ENCODE measurements around the gene ADD2.

GRCh38 chr2:70720124-70720523, 47.9 kb downstream of the ADD2 start:
- no peak for TF ChIP-seq CTCF (IDR thresholded peaks at IDR 0.05)
- no peak for TF ChIP-seq POLR2A (IDR thresholded peaks at IDR 0.05)
